Measurements from ENCODE around the gene SUV39H1. TPM values are rescaled to one million over a fixed set of nuclear protein-coding genes. Genes with fewer than 3 reads are reported as not detected.

SUV39H1 gene
- polyA plus RNA-seq, 1 of the 3 experiments (the other 2 are of a cell fraction) = 8.5 TPM

- Histone ChIP-seq H4K20me1 (ENCODE audit: insufficient read depth) (no peaks in the 10 kb centered on the region), H3K4me2 (no peak overlapping the region), H2AFZ (ENCODE audit: low read depth) (no peak overlapping the region), H3K79me2 (ENCODE audit: insufficient read depth) (no peaks in the 10 kb centered on the region), H3K9ac (no peak overlapping the region), H3K9me3 (no peaks in the 10 kb centered on the region), H3K27ac (ENCODE audit: low read depth in 2 of 2, low read length in 1 of 2) (no peak overlapping the region), H3K4me3 (ENCODE audit: low read depth in 2 of 2, low read length in 1 of 2) (no peak overlapping the region), H3K9me2 (no peaks in the 10 kb centered on the region), H3K36me3 (replicated peaks in 1 of 2; ENCODE audit: control insufficient read depth in 1 of 2, insufficient read depth in 2 of 2, low read length in 1 of 2) (no peaks in the 10 kb centered on the region), H3F3A (replicated peaks; ENCODE audit: insufficient read depth) (no peaks in the 10 kb centered on the region), H3K4me1 (ENCODE audit: control insufficient read depth in 1 of 2, insufficient read depth in 2 of 2, low read depth in 1 of 2, low read length in 1 of 2) (no peaks in the 10 kb centered on the region), H3K27me3 (ENCODE audit: insufficient read depth) (no peaks in the 10 kb centered on the region; the same call in 1 of the 2 replicates)
- no peak for DNase-seq
- TF ChIP-seq ELF1 (IDR thresholded peaks at IDR 0.05) (no peak), FOSL2 (IDR thresholded peaks at IDR 0.05; ENCODE audit: borderline replicate concordance, low read depth) (no peak), RCOR1 (IDR thresholded peaks at IDR 0.05; ENCODE audit: low read length) (no peak), RFX5 (IDR thresholded peaks at IDR 0.05; ENCODE audit: low read length) (no peak), EP300 (IDR thresholded peaks at IDR 0.05; ENCODE audit: borderline replicate concordance in 1 of 2, low read depth in 1 of 2, low read length in 1 of 2) (no peak), NRF1 (IDR thresholded peaks at IDR 0.05; ENCODE audit: low read depth, low read length) (no peak), REST (IDR thresholded peaks at IDR 0.05; ENCODE audit: low read depth, low read length) (no peak), GABPA (IDR thresholded peaks at IDR 0.05; ENCODE audit: low read depth) (no peak), SIN3A (IDR thresholded peaks at IDR 0.05; ENCODE audit: borderline replicate concordance, low read depth, low read length) (no peak), MEF2A (IDR thresholded peaks at IDR 0.05; ENCODE audit: borderline replicate concordance, low read depth) (no peak), TCF12 (IDR thresholded peaks at IDR 0.05) (no peak)
- 65% methylated on average over 3 of the region's 3 CpGs for WGBS (ENCODE audit: low lambda C conversion rate)
- ChIA-PET CTCF (no interaction called here), POLR2A (no interaction called here)
Observed at GRCh38 chrX:48751343-48751742, 54.8 kb downstream of the SUV39H1 start.

GRCh38 chrX:48752498-48752897 is 56.0 kb downstream of the SUV39H1 start:
- Histone ChIP-seq H3K27ac (ENCODE audit: low read depth in 2 of 2, low read length in 1 of 2) (no peak overlapping the region), H3F3A (replicated peaks; ENCODE audit: insufficient read depth) (no peaks in the 10 kb centered on the region), H3K4me3 (ENCODE audit: low read depth in 2 of 2, low read length in 1 of 2) (no peak overlapping the region), H3K4me2 (no peak overlapping the region), H2AFZ (ENCODE audit: low read depth) (no peak overlapping the region), H3K4me1 (ENCODE audit: control insufficient read depth in 1 of 2, insufficient read depth in 2 of 2, low read depth in 1 of 2, low read length in 1 of 2) (no peaks in the 10 kb centered on the region), H3K9me2 (no peaks in the 10 kb centered on the region), H3K27me3 (ENCODE audit: insufficient read depth) (no peaks in the 10 kb centered on the region; the same call in 1 of the 2 replicates), H3K9me3 (no peaks in the 10 kb centered on the region), H3K79me2 (ENCODE audit: insufficient read depth) (no peaks in the 10 kb centered on the region), H3K9ac (no peak overlapping the region), H3K36me3 (replicated peaks in 1 of 2; ENCODE audit: control insufficient read depth in 1 of 2, insufficient read depth in 2 of 2, low read length in 1 of 2) (no peaks in the 10 kb centered on the region), H4K20me1 (ENCODE audit: insufficient read depth) (no peaks in the 10 kb centered on the region)
- no peak for DNase-seq
- WGBS (ENCODE audit: low lambda C conversion rate) = 0% methylated on average over 3 of the region's 7 CpGs
- CTCF ChIA-PET = no interaction called here
- POLR2A ChIA-PET = no interaction called here
- TF ChIP-seq JUND (IDR thresholded peaks at IDR 0.05) = no peak
- no peak for TF ChIP-seq REST (IDR thresholded peaks at IDR 0.05; ENCODE audit: low read depth, low read length)
- no peak for TF ChIP-seq USF1 (IDR thresholded peaks at IDR 0.05; ENCODE audit: borderline replicate concordance, low read depth)
- no peak for TF ChIP-seq RAD21 (IDR thresholded peaks at IDR 0.05; ENCODE audit: low read length)
- TF ChIP-seq GATA2 (CRISPR knock-in tag; IDR thresholded peaks at IDR 0.05) = no peak
- TF ChIP-seq ZBTB33 (IDR thresholded peaks at IDR 0.05; ENCODE audit: borderline replicate concordance, low read depth) = no peak
- TF ChIP-seq FOXJ3 (CRISPR knock-in tag; IDR thresholded peaks at IDR 0.05) = no peak
- no peak for TF ChIP-seq RFX5 (IDR thresholded peaks at IDR 0.05; ENCODE audit: low read length)
- TF ChIP-seq TCF12 (IDR thresholded peaks at IDR 0.05) = no peak
- no peak for TF ChIP-seq PBX3 (IDR thresholded peaks at IDR 0.05)

Data from SK-N-SH (cell line).